GM06990 (cell line): Measurements from ENCODE around the gene UNCX.
"Not testable (repeated sequence)": the region's sequence is repeated elsewhere in the genome, so short reads cannot be mapped to it uniquely, and the experiment has no call there.

Experiments
- DNase-seq: peaks from one replicate; pipeline ENCODE4 v3.0.0-alpha.2; 2011; ENCODE audit not compliant: insufficient read length; ENCODE audit errors: extremely low read depth
- H3K27me3 ChIP-seq: replicated peaks from 2 replicates; pipeline ENCODE4 v1.6.0; 2011; ENCODE audit warnings: low read length; ENCODE audit not compliant: control insufficient read depth, insufficient read depth
- H3K36me3 ChIP-seq: 2 replicates; pipeline ENCODE4 v1.5.1; 2011; ENCODE audit warnings: low read length; ENCODE audit not compliant: control insufficient read depth, insufficient read depth
- H3K4me3 ChIP-seq: replicated peaks from 2 replicates; pipeline ENCODE4 v1.5.1; 2011; ENCODE audit warnings: low read depth, mild to moderate bottlenecking, control low read depth, low read length
- TF ChIP-seq, protein P1 (sequence below): IDR thresholded peaks from 2 replicates; pipeline ENCODE4 v1.5.1; 2011; ENCODE audit warnings: low read length, control low read depth, mild to moderate bottlenecking, inconsistent platforms; ENCODE audit not compliant: insufficient read depth, poor library complexity, severe bottlenecking

The UNCX gene

DNA sequence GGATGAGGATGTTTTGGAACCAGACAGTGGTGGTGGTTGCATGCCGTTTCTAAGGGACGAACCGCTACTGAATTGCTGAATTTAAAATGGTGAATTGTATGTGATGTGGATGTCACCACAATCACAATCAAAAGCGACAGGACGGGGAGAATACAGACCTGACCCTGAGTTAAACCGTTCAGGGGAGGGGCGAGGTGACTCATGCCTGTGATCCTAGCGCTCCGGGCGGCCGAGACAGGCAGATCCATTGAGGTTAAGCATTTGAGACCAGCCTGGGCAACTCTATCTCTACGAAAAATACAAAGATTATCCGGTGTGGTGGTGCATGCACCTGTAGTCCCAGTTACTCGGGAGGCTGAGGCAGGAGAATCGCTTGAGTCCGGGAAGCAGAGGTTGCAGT, 46.4 kb downstream of the UNCX start:
- no peak overlapping the region for H3K4me3 ChIP-seq
- TF ChIP-seq, protein P1, sequence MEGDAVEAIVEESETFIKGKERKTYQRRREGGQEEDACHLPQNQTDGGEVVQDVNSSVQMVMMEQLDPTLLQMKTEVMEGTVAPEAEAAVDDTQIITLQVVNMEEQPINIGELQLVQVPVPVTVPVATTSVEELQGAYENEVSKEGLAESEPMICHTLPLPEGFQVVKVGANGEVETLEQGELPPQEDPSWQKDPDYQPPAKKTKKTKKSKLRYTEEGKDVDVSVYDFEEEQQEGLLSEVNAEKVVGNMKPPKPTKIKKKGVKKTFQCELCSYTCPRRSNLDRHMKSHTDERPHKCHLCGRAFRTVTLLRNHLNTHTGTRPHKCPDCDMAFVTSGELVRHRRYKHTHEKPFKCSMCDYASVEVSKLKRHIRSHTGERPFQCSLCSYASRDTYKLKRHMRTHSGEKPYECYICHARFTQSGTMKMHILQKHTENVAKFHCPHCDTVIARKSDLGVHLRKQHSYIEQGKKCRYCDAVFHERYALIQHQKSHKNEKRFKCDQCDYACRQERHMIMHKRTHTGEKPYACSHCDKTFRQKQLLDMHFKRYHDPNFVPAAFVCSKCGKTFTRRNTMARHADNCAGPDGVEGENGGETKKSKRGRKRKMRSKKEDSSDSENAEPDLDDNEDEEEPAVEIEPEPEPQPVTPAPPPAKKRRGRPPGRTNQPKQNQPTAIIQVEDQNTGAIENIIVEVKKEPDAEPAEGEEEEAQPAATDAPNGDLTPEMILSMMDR, result no peak
- no peak for DNase-seq
- no peaks in the 10 kb centered on the region for H3K27me3 ChIP-seq
- H3K36me3 ChIP-seq, result no peaks in the 10 kb centered on the region

DNA sequence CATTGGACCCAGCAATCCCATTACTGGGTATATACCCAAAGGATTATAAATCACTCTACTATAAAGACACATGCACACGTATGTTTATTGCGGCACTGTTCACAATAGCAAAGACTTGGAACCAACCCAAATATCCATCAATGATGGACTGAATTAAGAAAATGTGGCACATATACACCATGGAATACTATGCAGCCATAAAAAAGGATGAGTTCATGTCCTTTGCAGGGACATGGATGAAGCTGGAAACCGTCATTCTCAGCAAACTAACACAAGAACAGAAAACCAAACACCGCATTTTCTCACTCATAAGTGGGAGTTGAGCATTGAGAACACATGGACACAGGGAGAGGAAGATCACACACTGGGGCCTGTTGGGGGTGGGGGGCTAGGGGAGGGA, 47.2 kb downstream of the UNCX start:
- not testable (repeated sequence) for H3K4me3 ChIP-seq, DNase-seq, H3K36me3 ChIP-seq, H3K27me3 ChIP-seq

DNA sequence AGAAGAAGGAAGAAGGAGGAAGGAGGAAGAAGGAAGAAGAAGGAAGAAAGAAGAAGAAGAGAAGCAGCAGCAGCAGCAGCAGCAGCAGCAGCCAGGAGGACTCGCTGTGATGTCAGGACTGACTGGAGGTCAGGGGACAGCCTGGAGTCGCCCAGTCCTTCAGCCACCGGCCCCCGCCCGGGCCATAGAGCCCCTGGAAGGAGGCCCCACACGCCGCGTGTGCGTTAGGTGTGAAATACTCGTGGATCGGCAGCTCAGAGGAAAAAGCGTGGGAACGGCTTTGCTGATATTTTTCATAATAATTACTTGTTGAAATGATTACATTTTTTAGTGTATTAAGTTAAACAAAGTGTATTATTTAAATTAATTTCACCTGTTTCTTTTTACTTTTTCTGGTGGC, 48.4 kb downstream of the UNCX start:
- TF ChIP-seq, protein P1, result no peak
- no peaks in the 10 kb centered on the region for H3K27me3 ChIP-seq
- DNase-seq, result no peak
- H3K4me3 ChIP-seq, result no peak overlapping the region
- H3K36me3 ChIP-seq, result no peaks in the 10 kb centered on the region

DNA sequence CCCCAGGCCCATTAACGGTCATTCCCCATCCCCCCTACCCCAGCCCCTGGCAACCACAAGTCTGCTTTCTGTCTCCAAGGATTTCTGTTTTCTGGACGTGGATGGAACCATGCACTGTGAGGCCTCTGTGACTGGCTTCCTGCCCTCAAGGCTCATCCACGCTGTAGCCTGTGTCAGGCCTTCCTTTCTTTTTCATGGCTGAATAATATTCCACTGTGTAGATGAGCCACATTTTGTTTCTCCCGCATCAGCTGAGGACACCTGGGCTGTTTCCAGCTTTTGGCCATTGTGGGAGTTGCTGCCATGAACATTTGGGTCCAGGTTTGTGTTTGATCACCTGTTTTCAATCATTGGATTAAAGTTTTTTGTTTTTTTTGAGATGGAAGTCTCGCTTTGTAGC, 50.0 kb downstream of the UNCX start:
- TF ChIP-seq, protein P1, result no peak
- H3K4me3 ChIP-seq, result no peak overlapping the region
- no peak for DNase-seq
- no peaks in the 10 kb centered on the region for H3K36me3 ChIP-seq
- H3K27me3 ChIP-seq, result no peaks in the 10 kb centered on the region

DNA sequence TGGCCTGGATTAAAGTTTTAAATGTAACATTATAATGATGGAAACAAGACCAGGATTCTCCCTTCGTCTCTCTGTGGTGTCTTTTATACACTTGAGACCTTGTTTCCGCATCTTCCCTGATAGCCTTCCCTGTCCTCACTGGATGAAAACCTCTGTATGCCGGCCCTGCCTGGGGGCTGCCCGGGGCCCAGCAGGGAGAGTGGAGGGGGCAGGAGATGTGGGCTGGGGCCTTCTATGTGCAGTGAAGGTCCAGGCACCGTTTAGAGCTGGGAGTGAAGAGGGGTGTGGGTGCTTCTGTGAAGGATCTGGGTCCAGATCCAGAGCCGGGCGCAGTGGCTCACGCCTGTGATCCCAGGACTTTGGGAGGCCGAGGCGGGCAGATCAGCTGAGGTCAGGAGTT, 50.7 kb downstream of the UNCX start:
- TF ChIP-seq, protein P1, result no peak
- Histone ChIP-seq H3K36me3 (no peaks in the 10 kb centered on the region), H3K4me3 (no peak overlapping the region), H3K27me3 (no peaks in the 10 kb centered on the region)
- no peak for DNase-seq

DNA sequence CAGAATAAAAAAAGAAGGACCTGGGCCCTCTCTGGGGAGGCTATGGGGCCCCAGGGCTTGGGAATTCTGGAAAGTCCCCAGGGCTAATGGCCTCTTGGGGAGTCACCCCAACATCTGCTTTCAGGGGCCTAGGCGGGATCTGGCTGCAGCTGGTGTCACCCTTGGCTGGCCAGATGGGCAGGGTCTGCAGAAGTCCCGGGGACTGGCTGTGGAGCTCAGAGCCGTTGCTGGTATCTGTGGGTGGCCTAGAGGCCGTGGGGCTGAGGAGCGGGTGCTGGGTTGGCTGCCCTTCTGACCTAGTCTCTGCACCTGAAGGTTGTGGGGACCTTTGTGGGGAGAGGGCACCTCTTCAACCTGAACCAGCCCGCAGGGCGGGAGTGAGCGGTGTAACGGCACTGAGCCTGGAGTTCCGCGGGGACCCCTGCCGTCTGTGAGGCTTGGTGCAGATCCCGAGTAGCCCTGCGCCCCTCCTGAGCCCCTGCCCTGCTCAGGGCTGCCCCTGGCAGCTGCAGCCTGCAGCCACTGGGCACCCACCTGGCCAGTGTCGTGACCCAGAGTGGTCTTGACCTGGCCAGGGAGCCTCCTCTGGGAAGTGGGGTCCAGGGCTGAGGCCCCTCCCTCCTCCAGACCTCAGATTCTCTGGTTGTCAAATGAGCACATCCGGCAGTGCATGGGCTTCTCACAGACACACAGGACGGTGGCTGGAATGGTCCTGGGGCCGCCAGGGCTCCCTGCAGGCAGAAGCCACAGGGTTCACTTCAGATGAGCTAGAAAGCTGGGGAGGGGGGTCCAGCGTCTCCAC, 51.5 kb downstream of the UNCX start:
- TF ChIP-seq, protein P1, result no peak
- no peak for DNase-seq
- no peak overlapping the region for H3K4me3 ChIP-seq
- no peaks in the 10 kb centered on the region for H3K27me3 ChIP-seq
- no peaks in the 10 kb centered on the region for H3K36me3 ChIP-seq
